Uterus (tissue), 2 donors: Measurements from ENCODE around the gene PLIN1.

Source experiments
- POLR2A ChIP-seq, 2 donors: fragments of 450-650 bp; IDR thresholded peaks; one replicate each; pipeline ENCODE4 v1.6.1; 2016; ENCODE audit warnings: antibody characterized with exemption in 2 of 2, mild to moderate bottlenecking in 1 of 2, moderate library complexity in 1 of 2
- TF ChIP-seq, protein P1 (sequence below), 4 experiments: fragments of 200-600 bp in 2 of 4; fragments of 450-650 bp in 2 of 4; sonication (generic) in 2 of 4; IDR thresholded peaks; one replicate each; pipeline ENCODE4 v1.5.1; 2016 to 2019; ENCODE audit warnings: antibody characterized with exemption in 4 of 4, mild to moderate bottlenecking in 2 of 4, moderate library complexity in 1 of 4

- TF ChIP-seq, protein P1, sequence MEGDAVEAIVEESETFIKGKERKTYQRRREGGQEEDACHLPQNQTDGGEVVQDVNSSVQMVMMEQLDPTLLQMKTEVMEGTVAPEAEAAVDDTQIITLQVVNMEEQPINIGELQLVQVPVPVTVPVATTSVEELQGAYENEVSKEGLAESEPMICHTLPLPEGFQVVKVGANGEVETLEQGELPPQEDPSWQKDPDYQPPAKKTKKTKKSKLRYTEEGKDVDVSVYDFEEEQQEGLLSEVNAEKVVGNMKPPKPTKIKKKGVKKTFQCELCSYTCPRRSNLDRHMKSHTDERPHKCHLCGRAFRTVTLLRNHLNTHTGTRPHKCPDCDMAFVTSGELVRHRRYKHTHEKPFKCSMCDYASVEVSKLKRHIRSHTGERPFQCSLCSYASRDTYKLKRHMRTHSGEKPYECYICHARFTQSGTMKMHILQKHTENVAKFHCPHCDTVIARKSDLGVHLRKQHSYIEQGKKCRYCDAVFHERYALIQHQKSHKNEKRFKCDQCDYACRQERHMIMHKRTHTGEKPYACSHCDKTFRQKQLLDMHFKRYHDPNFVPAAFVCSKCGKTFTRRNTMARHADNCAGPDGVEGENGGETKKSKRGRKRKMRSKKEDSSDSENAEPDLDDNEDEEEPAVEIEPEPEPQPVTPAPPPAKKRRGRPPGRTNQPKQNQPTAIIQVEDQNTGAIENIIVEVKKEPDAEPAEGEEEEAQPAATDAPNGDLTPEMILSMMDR (IDR thresholded peaks at IDR 0.05), result no peak
- no peak for TF ChIP-seq POLR2A (IDR thresholded peaks at IDR 0.05)
Observed at GRCh38 chr15:89677381-89677780, 1.8 kb downstream of the PLIN1 start.
